Measurements from ENCODE around the gene MPHOSPH6.
"Not testable (repeated sequence)": the region's sequence is repeated elsewhere in the genome, so short reads cannot be mapped to it uniquely, and the experiment has no call there.

Gene MPHOSPH6

GRCh38 chr16:82118749-82119148 is 51.3 kb downstream of the MPHOSPH6 start:
- no peaks in the 10 kb centered on the region for H3K9me3 ChIP-seq (ENCODE audit: insufficient read depth, low read length, severe bottlenecking)
- no peaks in the 10 kb centered on the region for H3K4me1 ChIP-seq (ENCODE audit: insufficient read depth, low read length)
- H3K9ac ChIP-seq (ENCODE audit: low read depth, low read length): no peak overlapping the region
- H3K36me3 ChIP-seq (ENCODE audit: insufficient read depth, low read length): no peaks in the 10 kb centered on the region
- H3K27ac ChIP-seq (ENCODE audit: low read length): no peak overlapping the region
- H3K4me3 ChIP-seq (ENCODE audit: low read depth in 1 of 2, low read length in 2 of 2): no peak overlapping the region
- TF ChIP-seq EZH2 (IDR thresholded peaks at IDR 0.05; ENCODE audit: borderline replicate concordance, low read depth, low read length, severe bottlenecking): no peak
- TF ChIP-seq CTCF (IDR thresholded peaks at IDR 0.05; ENCODE audit: borderline replicate concordance, extremely low read depth, low read length, poor library complexity, severe bottlenecking): no peak
- H2AFZ ChIP-seq (ENCODE audit: low read depth, low read length): no peak overlapping the region
- H3K4me2 ChIP-seq (ENCODE audit: insufficient read depth, low read length): no peak overlapping the region
- DNase-seq (no peak), ATAC-seq (ENCODE audit: insufficient read depth, low read depth) (no peak)
- no peaks in the 10 kb centered on the region for H4K20me1 ChIP-seq (ENCODE audit: insufficient read depth, low read length)
- no peaks in the 10 kb centered on the region for H3K27me3 ChIP-seq (ENCODE audit: insufficient read depth, low read length, poor library complexity)
- H3K79me2 ChIP-seq (ENCODE audit: insufficient read depth, low read length): no peaks in the 10 kb centered on the region

- no peak for ATAC-seq (ENCODE audit: insufficient read depth, low read depth)
- no peak for TF ChIP-seq CTCF (IDR thresholded peaks at IDR 0.05; ENCODE audit: borderline replicate concordance, extremely low read depth, low read length, poor library complexity, severe bottlenecking)
- no peak for TF ChIP-seq EZH2 (IDR thresholded peaks at IDR 0.05; ENCODE audit: borderline replicate concordance, low read depth, low read length, severe bottlenecking)
Measured at GRCh38 chr16:82116535-82116934, 53.5 kb downstream of the MPHOSPH6 start.

GRCh38 chr16:82113741-82114140 is 56.3 kb downstream of the MPHOSPH6 start:
- Histone ChIP-seq H3K4me1 (ENCODE audit: insufficient read depth, low read length) (no peaks in the 10 kb centered on the region), H3K36me3 (ENCODE audit: insufficient read depth, low read length) (no peaks in the 10 kb centered on the region), H4K20me1 (ENCODE audit: insufficient read depth, low read length) (no peaks in the 10 kb centered on the region), H2AFZ (ENCODE audit: low read depth, low read length) (no peak overlapping the region), H3K4me3 (ENCODE audit: low read depth in 1 of 2, low read length in 2 of 2) (no peak overlapping the region), H3K4me2 (ENCODE audit: insufficient read depth, low read length) (no peak overlapping the region), H3K27me3 (ENCODE audit: insufficient read depth, low read length, poor library complexity) (no peaks in the 10 kb centered on the region), H3K27ac (ENCODE audit: low read length) (no peak overlapping the region), H3K9ac (ENCODE audit: low read depth, low read length) (no peak overlapping the region), H3K9me3 (ENCODE audit: insufficient read depth, low read length, severe bottlenecking) (no peaks in the 10 kb centered on the region), H3K79me2 (ENCODE audit: insufficient read depth, low read length) (no peaks in the 10 kb centered on the region)
- DNase-seq: no peak
- TF ChIP-seq CTCF (IDR thresholded peaks at IDR 0.05; ENCODE audit: borderline replicate concordance, extremely low read depth, low read length, poor library complexity, severe bottlenecking) (no peak), EZH2 (IDR thresholded peaks at IDR 0.05; ENCODE audit: borderline replicate concordance, low read depth, low read length, severe bottlenecking) (no peak)
- ATAC-seq (ENCODE audit: insufficient read depth, low read depth): no peak

More at GRCh38 chr16:82116535-82116934, 53.5 kb downstream of the MPHOSPH6 start:
- Histone ChIP-seq H2AFZ (ENCODE audit: low read depth, low read length) (no peak overlapping the region), H3K9ac (ENCODE audit: low read depth, low read length) (no peak overlapping the region), H3K36me3 (ENCODE audit: insufficient read depth, low read length) (no peaks in the 10 kb centered on the region), H3K4me1 (ENCODE audit: insufficient read depth, low read length) (no peaks in the 10 kb centered on the region), H3K4me3 (ENCODE audit: low read depth in 1 of 2, low read length in 2 of 2) (no peak overlapping the region), H4K20me1 (ENCODE audit: insufficient read depth, low read length) (no peaks in the 10 kb centered on the region), H3K27ac (ENCODE audit: low read length) (no peak overlapping the region), H3K9me3 (ENCODE audit: insufficient read depth, low read length, severe bottlenecking) (no peaks in the 10 kb centered on the region), H3K4me2 (ENCODE audit: insufficient read depth, low read length) (no peak overlapping the region), H3K27me3 (ENCODE audit: insufficient read depth, low read length, poor library complexity) (no peaks in the 10 kb centered on the region), H3K79me2 (ENCODE audit: insufficient read depth, low read length) (no peaks in the 10 kb centered on the region)
- DNase-seq: no peak

- Histone ChIP-seq H3K9me3 (ENCODE audit: insufficient read depth, low read length, severe bottlenecking) (no peaks in the 10 kb centered on the region), H3K4me2 (ENCODE audit: insufficient read depth, low read length) (no peak overlapping the region), H3K4me1 (ENCODE audit: insufficient read depth, low read length) (no peaks in the 10 kb centered on the region), H3K9ac (ENCODE audit: low read depth, low read length) (no peak overlapping the region), H2AFZ (ENCODE audit: low read depth, low read length) (no peak overlapping the region), H3K27me3 (ENCODE audit: insufficient read depth, low read length, poor library complexity) (no peaks in the 10 kb centered on the region), H3K27ac (ENCODE audit: low read length) (no peak overlapping the region), H4K20me1 (ENCODE audit: insufficient read depth, low read length) (no peaks in the 10 kb centered on the region), H3K36me3 (ENCODE audit: insufficient read depth, low read length) (no peaks in the 10 kb centered on the region), H3K4me3 (ENCODE audit: low read depth in 1 of 2, low read length in 2 of 2) (no peak overlapping the region), H3K79me2 (ENCODE audit: insufficient read depth, low read length) (no peaks in the 10 kb centered on the region)
- TF ChIP-seq EZH2 (IDR thresholded peaks at IDR 0.05; ENCODE audit: borderline replicate concordance, low read depth, low read length, severe bottlenecking): no peak
- no peak for ATAC-seq (ENCODE audit: insufficient read depth, low read depth)
- DNase-seq: no peak
Measured at GRCh38 chr16:82111944-82112343, 58.1 kb downstream of the MPHOSPH6 start.

GRCh38 chr16:82109266-82109665 is 60.8 kb downstream of the MPHOSPH6 start:
- not testable (repeated sequence) for H3K9ac ChIP-seq (ENCODE audit: low read depth, low read length); ATAC-seq (ENCODE audit: insufficient read depth, low read depth); H3K79me2 ChIP-seq (ENCODE audit: insufficient read depth, low read length); H3K27ac ChIP-seq (ENCODE audit: low read length); H2AFZ ChIP-seq (ENCODE audit: low read depth, low read length); DNase-seq; H3K9me3 ChIP-seq (ENCODE audit: insufficient read depth, low read length, severe bottlenecking); H3K27me3 ChIP-seq (ENCODE audit: insufficient read depth, low read length, poor library complexity); H4K20me1 ChIP-seq (ENCODE audit: insufficient read depth, low read length); H3K36me3 ChIP-seq (ENCODE audit: insufficient read depth, low read length); H3K4me2 ChIP-seq (ENCODE audit: insufficient read depth, low read length); H3K4me1 ChIP-seq (ENCODE audit: insufficient read depth, low read length); H3K4me3 ChIP-seq (ENCODE audit: low read depth in 1 of 2, low read length in 2 of 2)
